RWPE2 (cell line): ENCODE results near the gene PRKCI.

Experiments used
- ATAC-seq: fragments of 200-7000 bp; cut with Tn5 transposase; 3 replicates; pipeline ENCODE4 v1.9.1; 2021; ENCODE audit warnings: low read depth
- DNase-seq: peaks from one replicate; pipeline ENCODE4 v3.0.0-alpha.2; 2020; ENCODE audit warnings: low spot score
- H3K27ac ChIP-seq: fragments of 450-650 bp; 2 replicates; pipeline ENCODE4 v1.5.1; 2017; ENCODE audit warnings: mild to moderate bottlenecking; ENCODE audit not compliant: poor library complexity, severe bottlenecking
- H3K27me3 ChIP-seq: fragments of 250-450 bp; sonication (Bioruptor Pico); 2 replicates; pipeline ENCODE4 v1.5.1; 2021; ENCODE audit warnings: mild to moderate bottlenecking, moderate library complexity; ENCODE audit not compliant: insufficient read depth, poor library complexity, severe bottlenecking
- H3K36me3 ChIP-seq: fragments of 250-450 bp; sonication (Bioruptor Pico); 2 replicates; pipeline ENCODE4 v1.5.1; 2020; ENCODE audit warnings: low read depth, mild to moderate bottlenecking, moderate library complexity
- H3K4me1 ChIP-seq: fragments of 250-450 bp; sonication (Bioruptor Pico); 2 replicates; pipeline ENCODE4 v1.5.1; 2021; ENCODE audit warnings: mild to moderate bottlenecking, moderate library complexity; ENCODE audit not compliant: insufficient read depth, poor library complexity, severe bottlenecking
- H3K4me3 ChIP-seq: fragments of 250-450 bp; sonication (Bioruptor Pico); 2 replicates; pipeline ENCODE4 v1.5.1; 2021; ENCODE audit warnings: mild to moderate bottlenecking, moderate library complexity; ENCODE audit not compliant: severe bottlenecking
- H3K9me3 ChIP-seq: fragments of 250-450 bp; sonication (Bioruptor Pico); 2 replicates; pipeline ENCODE4 v1.5.1; 2021; ENCODE audit warnings: mild to moderate bottlenecking, moderate library complexity; ENCODE audit not compliant: severe bottlenecking
- CTCF ChIP-seq: fragments of 450-650 bp; IDR thresholded peaks from one replicate; pipeline ENCODE4 v1.5.1; 2017; ENCODE audit warnings: mild to moderate bottlenecking, moderate library complexity; ENCODE audit not compliant: poor library complexity, severe bottlenecking

PRKCI gene

GRCh38 chr3:170354760-170355159 is 132.5 kb downstream of the PRKCI start:
- DNase-seq = no peak
- Histone ChIP-seq H3K27ac (no peak overlapping the region), H3K4me1 (peaks cover 13% of the 10 kb centered on the region), H3K4me3 (no peak overlapping the region), H3K36me3 (peaks cover 8% of the 10 kb centered on the region), H3K9me3 (no peaks in the 10 kb centered on the region), H3K27me3 (no peaks in the 10 kb centered on the region)
- no peak for ATAC-seq
- no peak for TF ChIP-seq CTCF
